Cardiac fibroblast (primary cell): ENCODE results near the gene BCL2L2.
A peak's percentile ranks its signal among the peaks of the same experiment; 100 is the strongest.

ENCODE experiments used
- DNase-seq, 2 donors: peaks; one replicate each; pipeline versions ENCODE4 v3.0.0 to v3.0.0-alpha.2; 2010; ENCODE audit warnings: low read depth in 2 of 2
- H3K4me3 ChIP-seq, 2 donors: replicated peaks in 1 of 2; 1 replicate in 1 of 2; 2 replicates in 1 of 2; pipeline ENCODE4 v1.5.1; 2011; ENCODE audit warnings: low read depth in 2 of 2, low read length in 2 of 2, mild to moderate bottlenecking in 2 of 2, moderate library complexity in 1 of 2
- CTCF ChIP-seq: IDR thresholded peaks from one replicate; pipeline ENCODE4 v1.5.1; 2011; ENCODE audit warnings: low read depth, mild to moderate bottlenecking, low read length, inconsistent platforms

The BCL2L2 gene

DNA sequence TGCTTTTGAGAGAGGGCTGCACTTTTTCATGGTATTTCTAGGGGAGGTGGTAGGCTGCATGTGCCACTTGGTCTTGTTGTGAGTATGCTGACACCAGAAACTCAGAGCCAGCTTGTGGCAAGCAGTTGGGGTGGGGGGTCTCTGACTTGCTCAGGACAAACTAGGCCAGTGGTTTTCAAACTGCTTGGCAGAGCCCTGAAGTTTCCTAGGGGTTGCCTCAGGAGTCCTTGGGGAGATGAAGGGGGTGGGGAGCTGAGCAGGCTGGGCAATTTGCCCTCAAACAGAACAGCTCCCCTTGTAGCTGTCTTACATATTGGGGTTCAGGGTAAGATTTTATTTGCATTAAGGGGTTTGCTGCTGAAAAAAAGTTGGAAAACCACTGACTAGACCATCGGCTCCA lies 3.9 kb downstream of the BCL2L2 start:
- TF ChIP-seq CTCF: no peak

DNA sequence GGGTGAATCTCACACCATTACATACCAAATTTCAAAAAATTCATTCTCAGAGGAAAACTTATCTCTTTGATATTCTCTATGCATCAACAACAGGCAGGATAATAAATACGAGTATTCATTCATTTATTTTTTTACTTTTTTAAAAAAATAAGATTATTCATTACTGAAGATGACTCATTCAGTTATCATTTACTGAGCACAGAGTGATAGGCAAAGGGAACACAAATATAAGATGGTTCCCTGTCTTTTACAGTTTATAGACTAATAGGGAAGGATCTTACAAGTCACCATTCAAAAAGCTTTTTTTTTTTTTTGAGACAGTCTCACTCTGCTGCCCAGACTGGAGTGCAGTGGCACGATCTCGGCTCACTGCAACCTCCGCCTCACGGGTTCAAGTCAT lies 9.7 kb downstream of the BCL2L2 start:
- DNase-seq: no peak
- TF ChIP-seq CTCF: no peak
- H3K4me3 ChIP-seq: no peak overlapping the region

More for the DNA sequence above, 3.9 kb downstream of the BCL2L2 start:
- no peak for DNase-seq
- no peak overlapping the region for H3K4me3 ChIP-seq

GRCh38 chr14:23319746-23320583 lies 13.3 kb downstream of the BCL2L2 start:
- no peak for DNase-seq
- H3K4me3 ChIP-seq: no peak overlapping the region
- TF ChIP-seq CTCF: no peak

DNA sequence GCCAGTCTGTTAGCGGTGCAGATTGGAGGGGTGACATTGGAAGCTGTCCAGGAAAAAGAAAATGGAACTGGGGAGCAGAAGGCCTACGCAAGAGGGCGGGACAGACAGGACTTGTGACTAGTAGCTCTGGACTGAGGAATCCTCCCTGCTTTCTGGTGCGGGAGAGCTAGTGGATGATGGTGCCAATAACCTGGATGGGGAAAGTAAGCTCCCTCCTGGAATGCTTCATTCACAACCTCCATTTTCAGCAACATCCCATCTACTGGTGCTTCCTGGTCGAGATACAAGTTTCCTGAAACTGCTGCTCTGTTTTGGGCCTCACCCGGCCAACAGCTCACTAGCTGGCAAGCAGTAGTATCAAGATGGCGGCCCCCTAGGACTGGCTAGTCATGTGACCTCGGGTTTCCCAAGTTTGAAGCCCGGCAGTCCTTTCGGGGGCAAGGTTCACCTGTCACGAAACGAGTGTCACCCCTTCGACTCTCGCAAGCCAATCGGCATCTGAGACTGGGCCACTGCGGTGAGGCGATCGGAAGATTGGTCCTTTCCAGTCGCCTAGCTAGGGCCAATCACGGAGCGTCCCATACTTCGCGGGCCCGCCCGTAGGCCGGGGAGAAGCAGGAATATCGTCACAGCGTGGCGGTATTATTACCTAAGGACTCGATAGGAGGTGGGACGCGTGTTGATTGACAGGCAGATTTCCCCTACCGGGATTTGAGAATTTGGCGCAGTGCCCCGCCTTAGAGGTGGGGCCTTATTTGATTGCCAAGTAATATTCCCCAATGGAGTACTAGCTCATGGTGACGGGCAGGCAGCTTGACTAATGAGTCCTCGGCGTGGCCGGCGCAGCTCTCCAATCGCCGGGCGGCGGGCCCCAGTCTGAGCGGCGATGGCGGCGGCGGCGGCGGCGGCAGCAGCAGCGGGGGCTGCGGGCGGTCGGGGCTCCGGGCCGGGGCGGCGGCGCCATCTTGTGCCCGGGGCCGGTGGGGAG lies 14.2 kb downstream of the BCL2L2 start, which contains the start of gene PABPN1:
Gene PABPN1 (plus strand): TSS at position 874 of the 988 bp plus-strand sequence. CDS start 13 bp downstream, at position 887.
- H3K4me3 ChIP-seq: peak within 1 kb of the TSS; percentile 81 to 84

DNA sequence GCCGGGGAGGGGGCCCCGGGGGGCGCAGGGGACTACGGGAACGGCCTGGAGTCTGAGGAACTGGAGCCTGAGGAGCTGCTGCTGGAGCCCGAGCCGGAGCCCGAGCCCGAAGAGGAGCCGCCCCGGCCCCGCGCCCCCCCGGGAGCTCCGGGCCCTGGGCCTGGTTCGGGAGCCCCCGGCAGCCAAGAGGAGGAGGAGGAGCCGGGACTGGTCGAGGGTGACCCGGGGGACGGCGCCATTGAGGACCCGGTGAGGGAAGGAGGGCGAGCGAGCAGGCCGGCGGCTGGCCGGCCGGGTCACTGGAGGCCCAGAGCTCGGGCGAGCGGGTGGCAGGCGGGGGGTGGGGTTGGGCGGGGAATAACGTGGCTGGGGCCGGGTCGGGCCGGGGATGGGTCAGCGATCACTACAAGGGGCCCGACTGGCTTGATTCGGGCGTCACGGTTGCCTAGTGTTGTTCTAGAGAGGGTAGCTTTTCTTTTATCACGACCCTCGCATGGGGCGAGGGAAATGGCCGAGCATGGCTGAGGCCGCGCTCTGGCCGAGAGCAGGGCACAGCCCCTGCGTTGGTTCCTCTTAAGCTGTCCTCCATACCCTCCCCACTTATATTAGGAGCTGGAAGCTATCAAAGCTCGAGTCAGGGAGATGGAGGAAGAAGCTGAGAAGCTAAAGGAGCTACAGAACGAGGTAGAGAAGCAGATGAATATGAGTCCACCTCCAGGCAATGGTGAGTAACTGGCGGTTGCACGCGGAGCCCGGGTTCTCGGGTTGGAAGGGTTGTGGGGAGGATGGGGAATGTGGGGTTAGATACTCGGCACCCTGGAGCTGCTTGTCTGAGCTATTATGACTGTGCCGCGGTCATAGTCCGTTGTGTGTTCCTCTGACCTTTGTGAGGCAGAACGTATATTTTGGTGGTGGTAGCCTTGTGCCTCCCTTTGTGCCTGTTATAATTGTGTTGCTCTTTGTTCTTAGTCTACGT lies 15.2 kb downstream of the BCL2L2 start:
- peak overlapping the region; percentile 81 to 84 for H3K4me3 ChIP-seq
- TF ChIP-seq CTCF: no peak
- DNase-seq: peak; percentile 49 to 69

More for the DNA sequence above, 14.2 kb downstream of the BCL2L2 start, which contains the start of gene PABPN1:
- DNase-seq: peak; percentile 100
- no peak for TF ChIP-seq CTCF
